IMR-90 (cell line): ENCODE measurements around the gene LYZL1. TPM values are rescaled to one million over a fixed set of nuclear protein-coding genes. Genes with fewer than 3 reads are reported as not detected.
"Not testable (repeated sequence)": the region's sequence is repeated elsewhere in the genome, so short reads cannot be mapped to it uniquely, and the experiment has no call there.

Experiments used
- ATAC-seq: fragments of 200-7000 bp; cut with Tn5 transposase; 2 replicates; pipeline ENCODE4 v1.9.1; 2020; ENCODE audit warnings: low read depth, mild to moderate bottlenecking, moderate library complexity
- BruUV-seq: library from RNA; stranded (reverse); fragments of 400-500 nt; replicated peaks from 2 replicates; lab custom pipeline; 2021; lab: Mats Ljungman, UMichigan
- CTCF ChIA-PET: fragments of 300-600 bp; formaldehyde crosslinking; extraction: SDS; loops from one replicate; lab custom pipeline; 2021; ENCODE audit warnings: antibody characterized with exemption; lab: Yijun Ruan, JAX
- POLR2A ChIA-PET: fragments of 300-600 bp; sonication (Branson Sonifier 250); formaldehyde crosslinking; loops from one replicate; lab custom pipeline; 2022; ENCODE audit warnings: antibody characterized with exemption; ENCODE audit not compliant: unreplicated experiment; lab: Charles Lee
- DNase-seq: peaks from one replicate; pipeline ENCODE4 v3.0.0; 2013
- H2AFZ ChIP-seq: replicated peaks from 2 replicates; pipeline ENCODE3; 2013; ENCODE audit warnings: low read length, mild to moderate bottlenecking; ENCODE audit not compliant: poor library complexity
- H2AK5ac ChIP-seq: 2 replicates; pipeline ENCODE4 v1.6.1; 2013; ENCODE audit warnings: low read depth, low read length, inconsistent platforms
- H2AK9ac ChIP-seq: replicated peaks from 2 replicates; pipeline ENCODE3; 2013; ENCODE audit warnings: mild to moderate bottlenecking, low read depth, low read length, moderate library complexity; ENCODE audit not compliant: poor library complexity
- H2BK120ac ChIP-seq: 2 replicates; pipeline ENCODE4 v1.6.1; 2013; ENCODE audit warnings: low read depth, low read length, inconsistent platforms
- H2BK15ac ChIP-seq: 3 replicates; pipeline ENCODE4 v1.6.1; 2013; ENCODE audit warnings: low read depth, low read length, inconsistent platforms
- H2BK20ac ChIP-seq: 2 replicates; pipeline ENCODE4 v1.6.1; 2013; ENCODE audit warnings: low read depth, mild to moderate bottlenecking, inconsistent platforms, low read length, moderate library complexity
- H2BK5ac ChIP-seq: 2 replicates; pipeline ENCODE4 v1.6.1; 2013; ENCODE audit warnings: mild to moderate bottlenecking, low read depth, low read length, inconsistent platforms; ENCODE audit not compliant: poor library complexity, severe bottlenecking
- H3K14ac ChIP-seq: replicated peaks from 2 replicates; pipeline ENCODE4 v1.6.1; 2013; ENCODE audit warnings: low read depth, low read length, inconsistent platforms
- H3K18ac ChIP-seq: 2 replicates; pipeline ENCODE4 v1.6.1; 2013; ENCODE audit warnings: low read depth, low read length, control low read depth
- H3K23ac ChIP-seq: 2 replicates; pipeline ENCODE4 v1.6.1; 2013; ENCODE audit warnings: low read depth, low read length, inconsistent platforms
- H3K27ac ChIP-seq: 2 replicates; pipeline ENCODE4 v1.5.1; 2013; ENCODE audit warnings: mild to moderate bottlenecking, control low read depth, low read length; ENCODE audit not compliant: insufficient read depth
- H3K27me3 ChIP-seq: 2 replicates; pipeline ENCODE4 v1.6.1; 2013; ENCODE audit warnings: low read length; ENCODE audit not compliant: control insufficient read depth, insufficient read depth
- H3K36me3 ChIP-seq: 2 replicates; pipeline ENCODE4 v1.6.1; 2013; ENCODE audit warnings: low read length, mixed read lengths; ENCODE audit not compliant: control insufficient read depth, insufficient read depth
- H3K4ac ChIP-seq: 2 replicates; pipeline ENCODE4 v1.6.1; 2013; ENCODE audit warnings: low read depth, low read length, inconsistent platforms
- H3K4me1 ChIP-seq: 2 replicates; pipeline ENCODE4 v1.6.1; 2013; ENCODE audit warnings: low read length, mixed read lengths; ENCODE audit not compliant: control insufficient read depth, insufficient read depth
- H3K4me2 ChIP-seq: 2 replicates; pipeline ENCODE4 v1.6.1; 2013; ENCODE audit warnings: low read depth, mild to moderate bottlenecking, control low read depth, low read length, moderate library complexity
- H3K4me3 ChIP-seq: 2 replicates; pipeline ENCODE4 v1.5.1; 2013; ENCODE audit warnings: low read depth, mild to moderate bottlenecking, control low read depth, low read length, moderate library complexity; ENCODE audit not compliant: insufficient read depth
- H3K56ac ChIP-seq: 2 replicates; pipeline ENCODE4 v1.6.1; 2013; ENCODE audit warnings: low read length, inconsistent platforms; ENCODE audit not compliant: insufficient read depth; ENCODE audit errors: extremely low read depth
- H3K79me1 ChIP-seq, 2 experiments: 2 replicates each; pipeline ENCODE4 v1.6.1; 2013; ENCODE audit warnings: low read length in 2 of 2, inconsistent platforms in 1 of 2, low read depth in 1 of 2
- H3K9ac ChIP-seq: 2 replicates; pipeline ENCODE4 v1.6.1; 2013; ENCODE audit warnings: low read depth, low read length, control low read depth
- H3K9me1 ChIP-seq: 2 replicates; pipeline ENCODE4 v1.6.1; 2013; ENCODE audit warnings: low read length, inconsistent platforms; ENCODE audit not compliant: insufficient read depth
- H3K9me3 ChIP-seq: 2 replicates; pipeline ENCODE4 v1.6.1; 2013; ENCODE audit warnings: low read length; ENCODE audit not compliant: control insufficient read depth, insufficient read depth
- H4K20me1 ChIP-seq: 2 replicates; pipeline ENCODE4 v1.6.1; 2013; ENCODE audit warnings: low read length, inconsistent platforms; ENCODE audit not compliant: insufficient read depth
- H4K5ac ChIP-seq: 2 replicates; pipeline ENCODE4 v1.6.1; 2013; ENCODE audit warnings: mild to moderate bottlenecking, low read depth, low read length, control low read depth
- H4K8ac ChIP-seq, 2 experiments: 2 replicates each; pipeline ENCODE4 v1.6.1; 2013; ENCODE audit warnings: low read depth in 2 of 2, low read length in 2 of 2, control low read depth in 1 of 2, inconsistent platforms in 1 of 2
- H4K91ac ChIP-seq: 2 replicates; pipeline ENCODE4 v1.6.1; 2013; ENCODE audit warnings: low read depth, low read length, inconsistent platforms; ENCODE audit not compliant: insufficient read depth
- WGBS, 2 experiments: methylation state at CpG; one replicate each; pipeline versions ENCODE4 v1.1.5 to v1.1.7; 2013; ENCODE audit warnings: missing lambda C conversion rate in 2 of 2; ENCODE audit not compliant: insufficient read length in 1 of 2; ENCODE audit errors: extremely low coverage in 2 of 2; 5-methylcytosine and 5-hydroxymethylcytosine counted together
- dilution Hi-C: fragments of 300-500 bp; cut with HindIII; formaldehyde crosslinking; loops from one replicate; pipeline ENCODE4 v1.14.3; 2018; ENCODE audit warnings: low sequenced_read_pairs; ENCODE audit not compliant: unreplicated experiment
- in situ Hi-C: fragments of 300-500 bp; cut with MboI; formaldehyde crosslinking; loops from 3 replicates; pipeline ENCODE4 v1.14.3; 2019; ENCODE audit warnings: low sequenced_read_pairs, inconsistent platforms, mixed read lengths
- intact Hi-C: fragments of 100-400 bp; cut with micrococcal nuclease; formaldehyde crosslinking; loops from 2 replicates; pipeline ENCODE4 v1.10.0; 2022
- polyA plus RNA-seq, 3 experiments: library from polyadenylated mRNA; depleted of rRNA; stranded (reverse); fragments of >200 nt; gene quantifications; 2 replicates each; pipeline ENCODE4 v1.2.3, GENCODE V29; 2012; ENCODE audit warnings: low replicate concordance in 1 of 3
- total RNA-seq: library from RNA; depleted of rRNA; stranded (reverse); fragments of >200 nt; gene quantifications from 2 replicates; pipeline ENCODE4 v1.2.3, GENCODE V29; 2012

LYZL1 gene
- total and polyA plus RNA-seq, 2 of the 4 experiments (the other 2 are of a cell fraction), result not detected

DNA sequence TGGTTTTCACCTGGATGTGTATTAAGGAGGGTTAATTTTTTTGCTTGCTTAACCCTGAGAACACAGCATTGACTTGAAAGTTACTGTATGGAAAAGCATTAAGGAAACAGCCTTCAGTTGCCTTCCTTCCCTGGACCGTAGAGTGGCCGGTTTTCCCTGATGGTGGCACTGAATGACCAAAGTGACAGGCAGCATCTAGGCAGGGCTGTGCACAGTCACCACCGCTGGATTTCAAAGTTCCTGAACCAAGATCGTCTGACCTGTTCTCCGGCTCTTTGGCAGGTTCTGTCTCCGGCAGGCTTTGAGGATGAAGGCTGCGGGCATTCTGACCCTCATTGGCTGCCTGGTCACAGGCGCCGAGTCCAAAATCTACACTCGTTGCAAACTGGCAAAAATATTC lies 2.7 kb downstream of the LYZL1 start:
- DNase-seq, POLR2A ChIA-PET, H2AFZ ChIP-seq, CTCF ChIA-PET, H3K4ac ChIP-seq, H2BK15ac ChIP-seq, H2AK9ac ChIP-seq, H2BK5ac ChIP-seq, H3K56ac ChIP-seq, ATAC-seq, H3K23ac ChIP-seq, H3K9ac ChIP-seq, H2AK5ac ChIP-seq, H3K9me1 ChIP-seq, H3K4me1 ChIP-seq, H2BK20ac ChIP-seq, dilution Hi-C loops, H3K14ac ChIP-seq, H4K5ac ChIP-seq, H3K79me1 ChIP-seq, H3K4me2 ChIP-seq, H3K27ac ChIP-seq, H3K36me3 ChIP-seq, H4K8ac ChIP-seq, H3K9me3 ChIP-seq, intact Hi-C loops, H2BK120ac ChIP-seq, H3K4me3 ChIP-seq, H4K20me1 ChIP-seq, H3K18ac ChIP-seq, BruUV-seq, H4K91ac ChIP-seq: not testable (repeated sequence)
- WGBS, 2 experiments, result no CpG with 5 or more reads among the region's 10 CpGs
- H3K27me3 ChIP-seq, result peaks cover 16% of the 10 kb centered on the region
- in situ Hi-C loops, result loop anchor here (10.0 kb wide), 1 partner anchor 1333 kb away; the partner anchor contains the start of gene LYZL2

DNA sequence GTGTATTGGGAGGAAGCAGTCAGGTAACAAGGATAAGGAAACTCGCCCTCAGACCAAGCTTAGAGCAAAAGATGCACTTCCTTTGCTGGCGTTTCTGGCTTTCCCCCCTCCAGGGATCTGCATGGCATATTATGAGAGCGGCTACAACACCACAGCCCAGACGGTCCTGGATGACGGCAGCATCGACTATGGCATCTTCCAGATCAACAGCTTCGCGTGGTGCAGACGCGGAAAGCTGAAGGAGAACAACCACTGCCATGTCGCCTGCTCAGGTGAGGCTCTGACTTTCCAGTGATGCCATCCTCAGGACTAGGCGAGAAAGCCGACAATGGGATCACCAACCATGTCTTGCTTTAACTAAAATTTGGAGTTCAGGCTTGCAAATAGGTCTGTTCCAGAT lies 3.5 kb downstream of the LYZL1 start:
- H2AK5ac ChIP-seq, H3K18ac ChIP-seq, H2AFZ ChIP-seq, intact Hi-C loops, H2AK9ac ChIP-seq, H3K4ac ChIP-seq, H3K36me3 ChIP-seq, H3K4me2 ChIP-seq, H2BK5ac ChIP-seq, BruUV-seq, H3K56ac ChIP-seq, H3K79me1 ChIP-seq, H4K20me1 ChIP-seq, dilution Hi-C loops, H3K23ac ChIP-seq, H3K4me3 ChIP-seq, H3K9me1 ChIP-seq, ATAC-seq, H4K5ac ChIP-seq, H3K4me1 ChIP-seq, H3K14ac ChIP-seq, H2BK20ac ChIP-seq, H2BK120ac ChIP-seq, H3K9me3 ChIP-seq, H3K9ac ChIP-seq, H4K8ac ChIP-seq, H4K91ac ChIP-seq, POLR2A ChIA-PET, H2BK15ac ChIP-seq, DNase-seq, H3K27ac ChIP-seq: not testable (repeated sequence)
- H3K27me3 ChIP-seq, result peaks cover 16% of the 10 kb centered on the region
- CTCF ChIA-PET, result interaction anchor here (1.2 kb wide), 1 partner anchor 12 kb away, joined by 3 read pairs; no protein-coding TSS in a partner anchor
- in situ Hi-C loops, result loop anchor here (10.0 kb wide), 1 partner anchor 1332 kb away; the partner anchor contains the start of gene LYZL2
- whole genome bisulfite sequencing, 2 experiments, result no CpG with 5 or more reads among the region's 13 CpGs
